GM19455 (cell line): ENCODE results near the gene ARMCX1.
"Not testable (repeated sequence)": the region's sequence is repeated elsewhere in the genome, so short reads cannot be mapped to it uniquely, and the experiment has no call there.

Experiments used
- ATAC-seq: cut with Tn5 transposase; IDR thresholded peaks from one replicate; pipeline ENCODE4 v1.9.1; 2021; ENCODE audit not compliant: unreplicated experiment

The ARMCX1 gene

DNA sequence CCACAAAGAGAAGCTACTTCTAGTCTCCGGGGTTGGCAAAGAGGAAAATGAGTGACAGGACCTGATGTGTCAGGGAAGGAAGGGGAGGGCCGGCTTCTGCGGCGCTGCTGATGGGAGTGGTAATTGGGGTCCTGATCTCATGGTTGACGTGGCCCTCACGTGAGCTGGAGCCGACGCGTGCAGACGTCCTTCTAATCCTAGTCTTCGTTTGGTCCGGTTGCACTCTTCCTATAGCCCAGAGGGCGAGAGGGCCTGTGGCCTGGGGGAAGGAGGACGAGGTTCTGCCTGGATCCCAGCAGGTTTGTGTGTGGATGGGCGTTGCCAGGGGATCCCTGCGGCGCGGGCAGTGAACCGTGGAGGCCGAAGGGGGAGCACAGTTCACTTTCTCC, at the start of gene ARMCX1:
Gene ARMCX1, plus strand, starts transcription at position 186 of the 389 bp plus-strand sequence. CDS start 2,384 bp downstream, outside the sequence.
- no peak for ATAC-seq

GRCh38 chrX:101502929-101503328, 47.4 kb upstream of the ARMCX1 start:
- not testable (repeated sequence) for ATAC-seq

GRCh38 chrX:101507372-101507771, 43.0 kb upstream of the ARMCX1 start:
- no peak for ATAC-seq

- no peak for ATAC-seq
Measured at GRCh38 chrX:101507986-101508385, 42.4 kb upstream of the ARMCX1 start.

- no peak for ATAC-seq
Measured at GRCh38 chrX:101530944-101531343, 19.4 kb upstream of the ARMCX1 start.

DNA sequence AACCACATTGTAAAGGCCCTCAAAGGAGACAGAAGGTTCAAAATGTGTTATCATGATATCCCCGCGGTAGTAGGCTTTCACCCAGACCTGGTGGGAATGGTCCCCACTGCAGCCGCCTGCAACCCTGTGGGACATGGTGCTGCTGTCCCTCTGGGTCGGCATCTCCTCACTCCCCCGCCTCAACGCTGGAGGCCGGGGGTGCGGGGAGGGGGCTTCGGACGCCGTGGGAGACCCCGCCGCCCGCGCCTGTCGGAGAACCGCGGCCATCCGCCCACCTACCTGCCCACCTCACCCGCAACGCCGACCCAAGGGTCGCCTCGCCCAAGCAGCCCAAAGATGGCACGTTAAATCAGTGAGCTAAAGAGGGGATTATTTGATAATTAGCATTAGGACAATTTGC, 11.2 kb upstream of the ARMCX1 start:
- no peak for ATAC-seq

- ATAC-seq, result no peak
Measured at GRCh38 chrX:101550751-101551379, 518 bp downstream of the ARMCX1 start.

- no peak for ATAC-seq
Measured at GRCh38 chrX:101551380-101551767, 1.0 kb downstream of the ARMCX1 start.

GRCh38 chrX:101552714-101553113, 2.4 kb downstream of the ARMCX1 start:
- ATAC-seq, result no peak

DNA sequence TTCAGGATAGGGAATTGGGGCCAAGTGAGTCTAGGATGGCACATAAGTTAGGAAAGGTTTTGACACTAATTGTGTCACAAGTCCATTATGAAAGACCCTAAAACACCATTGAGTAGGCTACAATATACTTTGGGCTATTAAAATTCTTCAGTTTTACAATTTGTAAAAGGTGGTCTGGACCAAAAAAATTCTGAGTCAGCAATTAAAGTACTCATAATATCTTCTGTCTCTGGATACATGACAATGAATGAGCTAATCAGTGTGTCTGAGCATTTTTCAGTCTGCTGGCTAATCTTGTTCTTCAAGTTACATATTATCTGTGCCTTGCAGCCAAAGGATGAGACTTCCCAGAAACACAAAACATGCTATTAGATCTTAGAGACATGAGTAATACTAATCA, 14.3 kb downstream of the ARMCX1 start:
- no peak for ATAC-seq

GRCh38 chrX:101595739-101596419, 45.5 kb downstream of the ARMCX1 start:
- ATAC-seq, result peak; percentile 94

DNA sequence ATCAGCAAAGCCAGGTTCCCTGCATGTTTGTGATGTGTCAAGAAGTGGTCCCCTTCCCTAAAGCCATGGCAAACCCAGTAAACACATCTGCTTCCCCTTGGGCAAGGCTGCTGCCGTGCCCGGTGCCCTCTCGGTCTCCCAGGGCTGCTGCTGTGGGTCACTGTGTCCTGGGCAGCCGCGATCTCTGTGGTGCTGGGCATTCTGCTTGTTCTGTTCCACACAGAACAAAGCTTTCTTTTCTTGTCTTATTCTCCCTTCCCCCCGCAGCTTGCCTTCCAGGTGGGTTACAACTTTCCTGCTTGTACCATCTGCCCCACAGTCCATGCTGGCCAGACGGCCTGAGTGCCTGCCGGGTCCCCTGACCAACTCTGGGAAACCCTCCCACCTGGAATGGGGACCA, 49.2 kb downstream of the ARMCX1 start:
- ATAC-seq, result not testable (repeated sequence)

- no peak for ATAC-seq
Measured at GRCh38 chrX:101602077-101602476, 51.7 kb downstream of the ARMCX1 start.
